Activated CD8-positive, alpha-beta memory T cell treated with anti-CD3 and anti-CD28 coated beads, Interleukin-2, amount 50 U/mL, for 4 hours (primary cell): ENCODE results near the gene FMN1.
"Not testable (repeated sequence)": the region's sequence is repeated elsewhere in the genome, so short reads cannot be mapped to it uniquely, and the experiment has no call there.

Experiments used
- DNase-seq: peaks from one replicate; pipeline ENCODE4 v3.0.0-alpha.2; 2020

FMN1 gene

DNA sequence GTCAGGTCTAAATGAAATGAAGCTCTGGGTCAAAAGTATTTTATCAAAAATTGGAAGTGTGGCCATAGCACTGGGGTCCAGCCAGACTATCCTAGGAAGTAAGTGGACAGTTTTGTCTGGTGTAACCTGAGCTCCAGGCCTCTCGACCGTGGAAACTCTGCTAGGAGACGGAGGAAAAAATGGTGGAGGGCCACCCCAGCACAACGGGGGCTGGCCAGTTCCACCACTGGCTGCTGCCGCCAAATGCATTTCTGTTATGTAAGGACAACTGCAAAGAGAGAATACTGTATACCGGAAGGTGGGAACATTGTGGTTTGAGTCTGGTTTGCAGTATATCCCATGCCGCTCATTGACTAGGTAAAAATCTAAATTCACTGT, 241.0 kb downstream of the FMN1 start:
- DNase-seq: no peak

DNA sequence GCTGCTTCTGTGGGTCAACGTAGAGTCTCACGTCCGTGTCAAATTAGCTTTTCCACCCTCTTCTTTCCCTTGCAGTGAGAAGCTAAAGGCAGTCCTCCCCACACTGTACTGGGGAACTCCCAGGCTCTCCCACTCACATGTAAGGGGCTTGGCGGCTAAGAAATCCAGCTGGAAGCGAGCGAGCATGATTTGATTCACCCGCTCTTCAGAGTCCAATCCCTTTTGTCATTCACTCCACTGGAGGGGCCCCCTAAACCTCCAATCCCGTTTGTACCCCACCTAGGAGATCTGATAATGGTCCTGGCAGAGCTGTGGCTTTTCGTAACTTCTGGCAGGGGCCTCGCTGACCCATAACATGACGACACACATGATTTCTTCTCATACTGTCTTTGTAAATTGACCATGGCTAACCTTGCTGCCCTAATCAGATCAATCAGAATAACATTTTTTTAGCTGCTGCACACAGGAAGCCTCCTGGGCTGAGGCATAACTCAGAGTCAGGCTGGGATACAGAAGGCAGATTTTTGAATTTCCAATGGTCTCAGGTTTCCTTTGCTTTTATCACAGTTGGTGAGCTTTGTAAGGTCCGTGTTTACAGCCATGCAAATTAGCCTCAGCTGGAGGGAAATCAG, 241.5 kb downstream of the FMN1 start:
- DNase-seq: no peak

DNA sequence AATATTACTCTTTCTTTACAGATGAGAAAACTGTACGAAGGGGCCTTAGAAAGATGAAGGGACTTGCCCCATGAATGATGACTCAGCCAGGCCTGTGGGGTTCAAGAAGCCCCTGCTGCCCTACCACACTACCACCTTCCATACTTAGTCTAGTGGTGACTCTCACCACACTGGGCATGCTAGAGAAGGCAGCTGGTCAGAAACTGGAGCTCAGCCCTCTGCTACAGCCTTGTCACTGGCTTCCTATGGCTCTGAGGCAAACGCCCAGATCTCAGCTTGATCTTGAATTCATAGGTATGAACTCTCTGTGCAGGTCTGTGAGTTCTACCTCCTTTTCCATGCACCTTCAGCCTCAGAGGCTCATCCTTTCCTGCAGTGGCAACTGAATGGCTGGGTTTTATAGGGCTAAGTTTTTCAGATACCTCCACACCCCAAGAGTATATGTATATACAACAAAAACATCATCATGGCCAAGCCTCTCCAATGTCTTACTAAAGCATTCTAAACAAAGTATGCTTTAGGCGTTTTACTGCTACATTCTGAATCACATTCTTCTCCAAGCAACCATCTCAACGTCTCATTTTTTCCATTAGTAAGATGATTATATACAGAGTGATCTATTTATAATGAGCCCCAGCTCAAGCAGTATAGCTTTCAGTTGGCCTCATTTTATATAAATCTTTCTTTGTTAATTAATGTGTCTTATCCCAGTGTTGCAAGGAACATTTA, 242.6 kb downstream of the FMN1 start:
- no peak for DNase-seq

DNA sequence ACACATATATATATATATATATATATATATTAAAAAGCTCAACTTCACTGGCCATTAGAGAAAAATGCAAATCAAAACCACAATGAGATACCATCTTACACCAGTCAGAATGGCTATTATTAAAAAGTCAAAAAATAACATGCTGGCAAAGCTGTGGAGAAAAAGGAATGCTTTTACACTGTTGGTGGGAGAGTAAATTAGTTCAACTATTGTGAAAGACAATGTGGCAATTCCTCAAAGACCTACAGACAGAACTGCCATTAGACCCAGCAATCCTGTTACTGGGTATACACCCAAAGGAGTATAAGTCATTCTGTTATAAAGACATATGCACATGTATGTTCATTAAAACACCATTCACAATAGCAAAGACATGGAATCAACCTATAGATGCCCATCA, 244.5 kb downstream of the FMN1 start:
- not testable (repeated sequence) for DNase-seq

DNA sequence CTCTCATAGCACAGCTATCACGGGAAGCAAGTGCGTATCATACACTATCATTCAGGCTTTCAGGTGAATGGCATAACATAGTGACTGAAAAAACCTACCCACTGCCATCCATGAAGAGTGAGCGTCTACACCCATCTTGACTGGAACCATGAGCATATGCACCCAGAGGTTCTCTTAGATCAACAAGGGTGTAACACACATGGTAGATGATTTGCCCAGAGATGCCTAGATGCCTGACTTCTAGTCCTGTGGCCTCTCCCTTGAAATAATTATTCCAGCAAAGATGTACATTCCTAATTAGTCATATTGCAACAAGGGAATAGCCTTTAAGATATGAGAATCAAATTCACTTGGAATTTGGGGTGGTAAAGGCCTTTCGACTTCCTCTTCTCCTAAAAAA, 248.3 kb downstream of the FMN1 start:
- DNase-seq: no peak

DNA sequence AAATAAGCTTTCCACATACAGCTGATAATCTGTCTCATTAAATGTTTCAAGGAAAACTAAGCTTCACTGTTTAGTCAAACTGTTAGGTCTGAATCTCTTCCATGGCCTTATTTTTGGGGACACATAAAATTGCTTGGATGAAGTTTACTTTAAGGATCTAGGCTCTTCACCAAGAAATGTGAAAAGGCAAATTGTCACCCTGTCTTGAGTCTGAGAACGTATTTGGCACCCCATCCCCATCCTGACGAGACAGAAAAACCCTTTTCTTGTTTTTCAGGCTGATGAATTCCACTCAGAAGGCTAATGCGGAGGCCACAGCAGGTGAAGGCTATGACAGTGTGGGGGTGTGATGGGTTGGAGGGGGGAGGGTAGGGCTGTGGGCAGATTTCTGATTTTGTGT, 250.1 kb downstream of the FMN1 start:
- no peak for DNase-seq

DNA sequence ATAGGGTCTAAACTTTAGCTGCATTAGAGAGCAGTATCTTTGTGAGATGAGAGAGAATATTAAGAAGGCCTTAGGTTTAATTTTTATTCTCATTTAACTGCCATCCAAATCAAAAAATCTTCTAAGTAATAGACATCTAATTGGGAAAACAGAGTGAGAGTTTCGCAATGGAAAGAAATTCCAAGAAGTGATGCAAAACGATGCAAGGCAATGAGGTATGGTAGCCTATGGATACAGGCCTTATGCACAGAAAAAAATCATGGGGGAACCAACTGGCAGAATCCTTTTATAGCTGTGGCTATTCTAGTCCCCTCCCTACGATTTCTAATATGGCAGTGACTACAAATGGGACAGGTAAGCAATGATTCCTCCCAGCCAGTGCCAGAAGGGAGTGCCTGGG, 250.8 kb downstream of the FMN1 start:
- DNase-seq: no peak

DNA sequence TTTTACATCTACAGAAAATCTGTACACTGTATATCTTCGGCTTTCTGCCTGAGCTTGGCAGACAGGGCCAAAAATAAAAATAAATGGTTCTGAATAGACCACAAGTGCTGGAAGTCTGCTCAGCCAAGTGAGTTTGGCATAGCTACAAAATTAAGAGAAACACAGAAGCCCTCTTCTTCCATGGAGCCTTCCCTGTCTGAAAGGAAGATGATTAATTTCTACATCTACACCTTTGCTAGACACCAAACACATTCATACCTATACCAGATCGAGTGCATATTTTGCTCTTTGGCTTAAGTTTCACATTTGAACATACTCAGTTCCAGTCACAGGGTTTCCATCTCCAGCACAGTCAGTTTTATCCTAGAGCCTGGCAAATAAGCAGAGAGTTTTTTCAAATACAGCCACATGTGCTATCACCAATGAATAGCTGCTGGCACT, 252.1 kb downstream of the FMN1 start:
- DNase-seq: no peak

DNA sequence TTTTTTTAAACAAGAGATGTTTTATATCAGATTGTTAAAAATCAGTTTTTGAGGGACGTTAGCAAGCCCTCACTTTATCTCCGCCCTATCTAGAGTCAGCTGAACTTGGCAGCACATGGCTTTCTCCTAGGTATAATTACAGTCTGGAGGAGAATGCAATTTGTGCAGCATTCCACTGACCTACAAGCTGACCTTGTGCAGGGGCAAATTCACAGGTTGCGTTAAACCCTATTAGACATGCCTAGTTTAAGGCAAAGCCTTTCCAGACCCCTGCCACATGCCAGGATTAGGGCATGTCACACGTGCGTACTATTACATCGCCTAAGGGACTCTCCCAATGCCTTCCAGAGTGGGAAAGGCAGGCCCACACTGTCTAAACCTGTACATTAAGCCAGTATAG, 252.7 kb downstream of the FMN1 start:
- DNase-seq: no peak

DNA sequence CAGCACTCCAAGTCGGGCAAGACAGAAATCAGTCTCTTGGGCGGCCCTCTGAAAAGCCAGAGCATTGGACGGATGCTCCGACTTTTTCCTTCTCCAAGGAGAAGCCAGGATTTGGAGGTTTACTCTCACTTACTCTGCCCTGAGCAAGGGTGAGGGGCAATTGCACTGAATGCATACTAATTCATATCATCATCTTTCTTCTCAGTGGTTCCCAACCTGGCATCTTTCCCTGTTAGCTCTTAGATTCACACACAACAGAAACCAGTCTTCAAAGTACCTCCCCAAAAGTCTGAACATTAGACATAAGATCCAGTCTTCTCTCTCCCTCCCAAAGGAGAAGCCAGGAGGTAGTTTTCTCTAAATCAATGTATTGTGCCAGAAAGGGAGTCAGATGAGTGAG, 257.5 kb downstream of the FMN1 start:
- no peak for DNase-seq

DNA sequence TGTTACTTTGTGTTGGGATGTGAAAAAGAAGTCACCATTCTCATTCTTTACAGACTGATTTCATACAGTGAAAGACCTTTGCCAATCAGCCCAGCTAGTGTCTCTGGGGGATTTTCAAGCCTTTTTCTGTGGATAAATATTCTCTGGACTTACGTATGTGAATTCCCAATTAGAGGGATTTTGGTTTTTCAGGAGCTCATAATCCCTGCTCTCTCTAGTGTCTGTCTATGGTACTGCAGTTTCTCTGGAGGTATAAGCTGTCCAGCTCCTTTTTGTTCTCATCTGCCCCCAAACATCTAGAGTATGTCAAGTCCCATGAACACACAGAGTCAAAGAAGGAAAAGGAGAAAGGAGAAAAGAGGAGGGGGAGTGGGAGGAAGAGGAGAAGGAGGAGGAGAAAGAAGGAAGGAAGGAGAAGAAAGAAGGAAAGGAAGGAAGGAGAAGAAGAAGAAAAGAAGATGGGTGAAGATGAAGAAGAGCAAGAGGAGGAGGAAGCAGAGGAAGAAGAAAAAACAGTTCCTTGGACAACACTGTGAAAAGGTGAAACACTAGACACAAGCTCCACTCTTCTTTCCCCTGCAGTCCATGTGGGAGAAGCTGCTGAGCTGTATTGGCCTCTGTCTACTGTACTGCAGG, 258.1 kb downstream of the FMN1 start:
- DNase-seq: no peak

DNA sequence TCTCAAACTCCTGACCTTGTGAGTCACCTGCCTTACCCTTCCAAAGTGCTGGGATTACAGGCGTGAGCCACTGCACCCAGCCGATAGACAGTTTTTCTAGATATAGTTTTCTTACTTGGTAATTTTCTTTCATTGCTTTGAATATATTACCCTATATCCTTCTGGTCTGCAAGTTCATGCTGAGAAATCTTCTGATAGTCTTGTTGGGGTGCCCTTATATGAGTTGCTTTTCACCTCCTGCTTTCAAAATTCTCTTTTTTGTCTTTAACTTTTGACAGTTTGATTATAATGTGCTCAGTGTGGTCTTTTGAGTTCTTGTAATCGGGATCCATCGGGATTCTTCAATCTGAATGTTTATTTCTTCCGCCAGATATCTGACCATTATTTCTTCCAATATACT, 259.4 kb downstream of the FMN1 start:
- no peak for DNase-seq

DNA sequence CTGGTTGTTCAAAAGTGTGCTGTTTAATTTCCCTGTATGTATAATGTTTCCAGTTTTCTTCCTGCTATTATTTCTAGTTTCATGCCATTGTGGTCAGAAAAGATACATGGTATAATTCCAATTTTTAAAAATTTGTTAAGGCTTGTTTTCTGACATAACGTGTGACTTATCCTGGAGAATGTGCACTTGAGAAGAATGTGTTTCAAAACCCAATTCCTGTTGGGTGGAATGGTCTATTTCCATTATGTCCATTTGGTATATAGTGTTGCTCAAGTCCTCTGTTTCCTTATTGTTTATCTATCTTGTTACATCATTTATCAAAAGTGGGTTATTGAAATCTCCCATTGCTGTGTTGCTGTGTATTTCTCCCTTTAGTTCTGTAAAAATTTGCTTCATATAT, 261.3 kb downstream of the FMN1 start:
- no peak for DNase-seq

DNA sequence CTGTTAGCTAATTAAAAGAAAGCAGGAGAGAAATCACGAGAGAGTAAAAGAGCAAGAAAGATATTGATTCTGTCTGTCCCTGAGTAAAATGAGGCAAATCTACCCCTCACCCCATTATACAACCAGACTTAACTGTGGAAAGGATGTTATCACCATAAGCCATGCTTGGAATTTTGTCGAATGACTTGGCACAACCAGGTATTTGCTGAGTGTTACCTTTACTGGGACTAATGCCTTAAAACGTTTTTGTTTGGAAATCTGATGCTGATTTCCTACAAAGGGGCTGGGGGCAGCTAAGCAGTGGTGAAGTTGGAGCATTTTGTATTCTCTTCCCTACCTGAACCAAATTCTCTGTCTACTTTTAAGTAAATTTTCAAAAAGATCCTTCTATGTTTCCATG, 265.6 kb downstream of the FMN1 start:
- DNase-seq: no peak

DNA sequence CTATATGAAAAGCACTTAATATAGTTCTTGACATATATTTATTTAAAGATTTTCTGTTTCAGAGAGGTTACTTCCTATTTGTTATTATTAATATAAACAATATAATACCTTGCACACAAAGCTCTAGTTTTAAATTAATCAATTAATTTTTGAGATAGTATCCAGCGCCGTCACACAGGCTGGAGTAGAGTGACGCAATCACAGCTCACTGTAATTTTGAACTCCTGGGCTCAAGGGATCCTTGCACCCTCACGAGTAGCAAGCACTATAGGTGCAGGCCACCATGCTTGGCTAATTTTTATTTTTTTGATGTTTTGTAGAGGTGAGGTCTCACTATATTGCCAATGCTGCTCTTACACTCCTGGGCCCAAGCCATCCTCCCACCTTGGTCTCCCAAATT, 267.4 kb downstream of the FMN1 start:
- no peak for DNase-seq

DNA sequence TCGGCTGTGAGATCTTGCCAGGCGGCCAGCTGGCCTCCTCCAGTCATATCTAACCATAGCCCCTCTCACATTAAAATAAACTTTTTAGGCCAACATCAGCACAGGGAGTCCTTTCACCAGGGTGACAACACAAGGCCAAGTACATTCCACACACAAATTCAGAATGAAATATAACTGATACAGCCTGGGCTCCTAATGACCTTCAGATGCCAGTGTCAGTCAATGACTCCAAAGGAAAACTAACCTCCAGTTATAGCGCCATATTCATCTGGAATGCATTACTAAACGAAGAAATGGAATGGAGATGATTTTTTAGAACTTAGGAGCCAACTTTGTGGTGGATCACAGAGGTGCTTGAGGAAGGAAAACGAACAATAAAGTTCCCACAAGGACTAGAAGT, 271.3 kb downstream of the FMN1 start:
- DNase-seq: no peak

DNA sequence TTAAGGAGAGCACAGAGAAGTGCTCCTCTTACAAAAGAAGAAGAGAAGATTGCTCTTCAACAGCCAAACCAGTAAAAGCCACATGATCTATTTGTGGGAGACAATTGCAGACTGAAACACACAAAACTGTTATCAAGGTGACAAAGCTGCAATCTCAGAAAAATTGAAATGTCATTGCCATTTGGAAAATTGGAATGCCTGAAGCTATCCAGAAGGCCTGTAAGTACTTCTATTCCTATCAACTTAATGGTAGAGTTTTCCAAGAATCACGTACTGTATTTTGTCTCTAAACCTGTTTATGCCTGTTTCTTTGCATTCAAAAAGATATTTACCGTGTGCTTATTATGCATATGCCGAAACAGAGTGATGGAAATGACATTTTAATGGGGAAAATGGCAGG, 272.0 kb downstream of the FMN1 start:
- no peak for DNase-seq

DNA sequence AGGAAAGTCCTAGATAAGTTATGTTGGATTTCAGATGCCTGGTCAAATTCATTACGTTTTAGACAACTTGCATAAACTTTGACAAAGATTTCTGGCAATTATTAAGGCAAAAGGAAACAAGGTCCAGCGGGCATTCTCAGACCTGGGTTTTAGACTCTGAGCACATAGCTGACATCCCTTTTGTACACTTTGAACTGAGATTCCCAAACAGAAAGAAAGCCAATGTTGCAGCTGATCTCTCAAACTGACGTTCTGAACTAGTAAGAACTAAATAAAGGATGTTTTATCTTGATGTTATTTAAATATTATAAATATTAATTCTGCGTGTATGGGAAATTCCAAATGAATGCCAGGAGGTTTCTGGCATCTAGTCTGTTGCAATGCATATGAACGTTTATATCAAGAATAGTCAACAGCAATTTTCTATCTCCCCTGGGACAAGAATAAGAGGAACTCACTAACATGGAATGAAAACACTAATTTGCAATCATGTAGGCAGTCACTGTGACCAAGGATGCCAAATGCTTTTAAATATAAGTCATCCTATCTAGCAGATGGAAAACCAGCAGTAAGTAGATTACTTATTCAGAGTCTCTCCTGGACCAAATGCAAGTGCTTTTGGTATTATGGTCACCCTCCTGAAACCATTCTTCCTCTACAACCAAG, 274.6 kb downstream of the FMN1 start:
- DNase-seq: no peak

DNA sequence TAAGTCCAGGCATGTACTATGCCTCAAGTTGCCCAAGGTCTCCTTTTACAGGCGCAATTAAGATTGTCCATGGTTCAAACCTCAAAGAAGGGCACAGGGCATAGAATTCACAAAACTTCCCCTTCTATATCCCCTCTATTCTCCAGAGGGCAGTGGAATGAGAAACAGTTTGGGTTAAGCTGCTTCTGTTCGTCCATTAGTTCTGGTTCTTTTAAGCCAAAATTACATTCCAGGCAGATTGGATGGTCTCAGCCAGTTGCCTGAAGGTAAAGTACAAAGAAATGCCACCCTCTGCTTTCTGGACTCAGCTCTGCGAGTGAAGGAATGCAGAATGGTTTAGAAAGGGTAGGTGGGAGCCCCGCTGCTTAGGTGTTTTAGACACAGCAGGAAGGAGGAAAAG, 276.0 kb downstream of the FMN1 start:
- DNase-seq: no peak

DNA sequence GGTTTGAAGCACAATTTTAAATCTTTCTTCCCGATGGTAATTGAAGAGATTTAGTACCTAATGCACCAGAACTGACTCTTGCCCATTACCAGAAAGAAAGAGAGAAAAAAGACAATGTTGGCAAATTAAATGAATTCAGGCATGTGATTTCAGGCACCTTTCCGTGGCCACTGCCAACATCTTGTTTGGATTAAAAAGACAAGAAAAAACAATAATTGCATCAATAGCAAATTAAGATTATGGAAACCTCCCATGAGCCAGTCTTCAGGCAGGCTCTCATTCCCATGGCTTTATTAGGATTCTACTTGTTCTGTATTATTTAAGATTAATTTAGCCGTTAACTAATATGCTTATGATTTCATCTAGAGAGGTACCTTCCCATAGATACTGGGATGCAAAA, 283.7 kb downstream of the FMN1 start:
- DNase-seq: no peak

DNA sequence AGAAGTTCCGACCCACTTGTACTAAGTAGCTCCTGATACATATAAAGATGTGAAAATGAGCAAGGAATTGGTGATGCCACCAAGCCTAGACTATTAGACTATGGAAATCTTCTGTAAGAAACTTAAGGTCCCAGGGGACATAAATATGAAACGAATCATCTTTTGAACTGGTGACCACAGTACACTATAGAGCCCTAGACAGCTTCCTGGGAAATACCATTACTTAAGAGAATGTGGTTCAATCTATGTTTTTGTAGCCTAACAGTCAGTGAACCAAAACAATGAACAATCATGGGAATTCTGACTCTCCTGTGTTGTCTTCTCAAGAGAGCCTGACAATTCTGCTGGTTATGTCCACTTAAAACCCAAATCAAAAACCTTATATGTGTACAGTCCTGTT, 285.1 kb downstream of the FMN1 start:
- no peak for DNase-seq

DNA sequence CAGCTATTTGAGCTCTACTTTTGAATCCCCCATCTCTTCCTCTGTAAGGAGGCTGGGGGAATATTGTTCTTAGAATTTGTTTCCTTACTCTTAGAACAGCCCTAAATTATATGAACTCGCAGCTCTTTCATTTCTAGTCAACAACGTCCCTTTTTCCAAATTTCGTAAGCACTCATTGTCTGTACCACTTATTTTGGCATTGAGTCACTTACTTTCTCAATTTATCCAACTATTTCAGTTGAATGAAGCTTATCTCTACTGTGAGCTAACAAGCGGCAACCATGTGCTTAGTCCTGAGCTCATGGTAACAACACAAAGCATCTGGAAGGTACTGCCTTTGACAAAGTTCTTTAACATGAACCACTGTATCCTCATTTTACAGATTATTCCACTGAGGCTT, 285.6 kb downstream of the FMN1 start:
- DNase-seq: no peak

DNA sequence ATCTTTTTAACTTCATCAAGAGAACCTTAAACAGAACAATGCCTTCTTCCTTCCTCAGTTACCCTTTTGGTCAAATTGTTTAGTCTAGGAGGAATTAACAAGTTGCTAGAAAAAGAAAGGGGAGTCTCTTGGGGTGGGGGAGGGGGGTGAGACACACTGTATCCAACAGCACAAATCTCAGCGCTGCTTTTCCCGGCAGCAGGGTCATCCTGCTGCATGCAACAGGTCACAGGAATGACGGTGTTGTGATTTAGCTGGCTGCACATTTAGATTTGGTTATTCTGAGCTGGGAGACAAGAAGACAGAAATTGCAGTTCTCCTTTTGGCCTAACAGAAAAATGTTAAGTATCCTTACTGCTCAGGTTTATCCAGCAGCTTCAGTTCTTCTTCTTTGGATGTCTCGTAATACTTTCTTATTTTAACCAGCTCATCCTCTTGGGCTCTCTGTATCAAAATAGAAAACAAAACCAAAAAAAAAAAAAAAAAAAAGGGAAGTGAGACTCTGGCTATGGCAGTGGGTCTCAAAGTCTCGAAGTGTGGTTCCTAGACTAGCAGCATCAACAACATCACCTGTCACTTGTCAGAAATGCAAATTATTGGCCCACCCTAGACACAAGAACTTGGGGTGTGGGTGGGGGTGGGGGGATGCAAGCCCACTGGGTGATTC, 286.2 kb downstream of the FMN1 start:
- no peak for DNase-seq

DNA sequence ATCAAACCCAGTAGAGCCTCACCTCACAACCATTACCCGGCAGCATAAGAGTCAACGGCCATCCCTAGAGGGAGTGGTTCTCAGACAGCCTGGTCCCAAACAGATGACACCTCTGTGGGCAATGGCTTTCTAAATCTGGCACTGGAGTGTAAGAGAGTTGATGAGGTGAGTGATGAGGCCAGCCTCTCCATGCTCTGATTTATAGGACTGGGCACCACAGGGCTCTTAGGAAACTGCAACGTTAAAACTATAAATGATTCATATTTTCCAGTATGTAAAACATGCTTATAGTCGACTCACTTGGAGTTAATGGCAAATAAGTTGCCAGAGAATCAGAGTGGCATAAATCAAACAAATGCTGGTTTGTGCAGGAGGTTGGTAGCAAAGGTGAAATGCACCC, 289.0 kb downstream of the FMN1 start:
- DNase-seq: no peak
